Stimulated activated CD4-positive, alpha-beta T cell treated with anti-CD3 and anti-CD28 coated beads, Interleukin-12 subunit alpha, Interleukin-12 subunit beta, amount 100 ng/mL, for 4 hours (primary cell): ENCODE data around the gene RAPGEF6.
"Not testable (repeated sequence)": the region's sequence is repeated elsewhere in the genome, so short reads cannot be mapped to it uniquely, and the experiment has no call there.

Experiments
- DNase-seq: peaks from one replicate; pipeline ENCODE4 v3.0.0-alpha.2; 2020

Gene RAPGEF6

DNA sequence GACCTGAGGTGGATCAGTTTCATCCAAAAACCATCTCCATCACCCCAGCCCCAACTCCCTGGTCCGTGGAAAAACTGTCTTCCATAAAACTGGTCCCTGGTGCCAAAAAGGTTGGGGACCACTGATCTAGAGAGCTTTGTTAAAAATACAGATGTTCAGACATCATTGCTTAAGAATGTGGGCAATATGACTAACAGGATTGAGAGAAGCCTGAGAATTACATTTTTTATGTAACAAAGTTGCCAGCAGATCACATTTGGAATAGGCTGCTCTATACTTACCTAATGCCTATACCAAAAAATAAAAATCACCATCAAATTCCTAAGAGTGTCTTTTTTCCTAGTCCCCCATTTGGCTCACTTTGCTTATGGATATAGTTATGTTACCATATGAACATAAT lies 143.3 kb downstream of the RAPGEF6 start:
- DNase-seq: no peak

DNA sequence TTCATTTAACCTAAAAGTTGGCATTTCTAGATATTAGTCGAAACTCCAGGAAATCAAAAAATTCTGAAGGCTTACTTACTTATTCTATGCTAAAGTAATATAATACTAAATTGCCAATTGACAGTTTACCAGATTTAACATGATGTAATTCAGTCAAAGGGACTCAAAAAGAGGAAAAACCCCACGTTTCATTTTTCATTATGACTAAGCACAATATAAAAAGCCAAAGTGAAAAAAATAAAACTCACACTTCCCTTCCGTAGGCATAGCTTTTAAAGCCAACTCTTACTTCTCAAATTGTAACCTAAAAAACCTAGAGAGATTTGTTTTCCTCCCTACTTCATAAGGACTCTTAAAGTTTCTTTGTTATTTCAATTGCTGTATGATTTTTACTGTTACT lies 146.6 kb downstream of the RAPGEF6 start:
- no peak for DNase-seq

DNA sequence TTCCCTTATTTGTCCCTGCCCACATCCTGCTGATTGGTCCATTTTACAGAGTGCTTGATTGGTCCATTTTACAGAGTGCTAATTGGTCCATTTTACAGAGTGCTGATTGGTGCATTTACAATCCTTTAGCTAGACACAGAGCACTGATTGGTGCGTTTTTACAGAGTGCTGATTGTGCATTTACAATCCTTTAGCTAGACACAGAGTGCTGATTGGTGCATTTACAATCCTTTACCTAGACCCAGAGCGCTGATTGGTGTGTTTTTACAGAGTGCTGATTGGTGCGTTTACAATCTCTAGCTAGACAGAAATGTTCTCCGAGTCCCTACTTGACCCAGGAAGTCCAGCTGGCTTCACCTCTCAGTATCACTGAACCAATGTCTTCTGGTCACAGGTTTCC lies 147.7 kb downstream of the RAPGEF6 start:
- not testable (repeated sequence) for DNase-seq

DNA sequence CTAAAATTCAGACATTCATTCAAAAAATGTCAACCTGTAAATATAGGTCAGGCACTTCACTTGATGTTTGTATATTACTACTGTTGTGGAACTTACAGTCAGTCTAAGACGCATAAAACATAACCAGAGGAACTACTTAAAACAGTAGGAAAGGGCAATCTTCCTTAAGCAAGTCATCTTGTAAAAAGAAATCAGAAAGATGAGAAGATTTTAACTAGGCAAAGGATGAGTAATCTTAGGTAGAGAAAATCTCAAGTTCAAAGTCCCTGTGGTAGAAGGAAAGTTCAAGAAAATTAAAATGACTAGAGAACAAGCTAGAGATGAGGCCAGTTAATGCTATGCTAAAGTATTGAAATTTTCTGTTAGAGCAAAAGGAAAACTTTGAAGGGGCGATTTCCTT lies 152.4 kb downstream of the RAPGEF6 start:
- no peak for DNase-seq

DNA sequence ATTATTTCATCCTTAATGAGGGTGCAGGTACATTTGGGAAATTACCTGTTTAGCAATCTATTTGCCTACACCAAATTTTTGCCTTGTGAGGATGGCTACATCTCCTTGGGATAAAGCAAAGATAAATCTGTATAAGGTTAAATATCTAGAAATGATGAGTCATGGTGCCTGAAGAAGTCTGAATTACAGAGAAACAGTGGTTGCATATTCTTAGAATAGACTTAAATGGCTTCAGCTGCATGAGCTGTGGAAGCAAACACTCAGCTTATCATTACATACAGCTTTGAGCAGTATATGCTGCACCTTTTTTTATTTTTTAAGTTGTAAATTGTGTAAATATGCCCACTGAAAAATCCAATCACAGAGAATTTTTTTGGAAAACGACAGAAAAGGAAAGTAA lies 153.5 kb downstream of the RAPGEF6 start:
- DNase-seq: no peak

DNA sequence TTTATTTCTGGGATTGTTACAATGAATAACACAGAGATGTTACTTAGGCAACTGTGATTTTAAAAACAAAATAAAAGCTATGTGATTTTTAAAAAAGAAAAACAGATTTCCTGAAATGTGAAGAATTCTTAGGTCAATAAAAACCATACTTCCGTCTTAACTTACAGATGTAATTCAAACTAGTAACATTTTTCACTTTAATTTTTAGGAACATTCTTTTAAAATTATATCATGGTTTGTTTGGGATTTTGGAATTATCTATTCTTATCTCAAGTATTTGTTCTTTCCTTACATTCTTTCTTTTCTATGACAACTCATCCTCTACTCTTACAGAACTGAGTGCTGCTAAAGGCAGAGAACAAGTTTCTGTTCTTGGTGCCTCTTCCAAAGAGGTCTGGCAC lies 159.5 kb downstream of the RAPGEF6 start:
- no peak for DNase-seq

DNA sequence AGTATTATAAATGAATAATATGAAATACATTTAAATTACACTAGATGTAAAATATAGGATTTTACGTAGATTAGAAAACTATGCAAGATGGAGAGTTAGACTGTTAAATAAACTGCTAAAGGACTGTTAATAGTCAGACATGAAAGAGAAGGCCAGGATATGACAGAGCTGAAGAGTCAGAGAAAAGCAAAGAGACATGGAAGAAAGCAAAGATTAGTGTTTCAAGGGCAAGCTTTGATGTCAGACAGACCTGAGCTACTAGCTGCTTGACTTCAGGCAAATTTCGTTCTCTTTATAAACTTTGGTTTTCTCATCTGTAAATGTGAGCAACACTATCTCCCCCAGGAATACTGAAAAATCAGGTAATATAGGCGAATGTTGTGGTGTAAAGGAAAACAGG lies 161.3 kb downstream of the RAPGEF6 start:
- DNase-seq: no peak

DNA sequence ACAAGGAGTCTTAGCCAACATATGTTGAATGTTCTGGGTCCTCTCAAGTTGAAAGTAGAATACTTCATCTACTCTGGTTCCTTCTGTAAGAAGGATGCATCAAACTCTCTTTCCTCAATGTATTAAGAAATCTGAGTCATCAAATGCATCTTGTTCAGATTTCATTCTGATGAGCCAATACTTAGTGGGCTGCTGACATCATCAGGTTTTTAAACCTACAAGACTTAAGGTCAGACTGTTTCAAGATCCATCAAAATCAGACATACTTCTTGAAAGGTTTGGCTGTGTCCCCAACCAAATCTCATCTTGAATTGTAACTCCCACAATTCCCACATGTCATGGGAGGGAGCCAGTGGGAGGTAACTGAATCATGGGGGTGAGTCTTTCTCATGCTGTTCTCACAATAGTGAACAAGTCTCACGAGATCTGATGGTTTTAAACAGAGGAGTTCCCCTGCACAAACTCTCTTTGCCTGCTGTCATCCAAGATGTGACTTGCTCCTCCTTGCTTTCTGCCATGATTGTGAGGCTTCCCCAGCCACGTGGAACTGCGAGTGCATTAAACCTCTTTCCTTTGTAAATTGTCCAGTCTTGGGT lies 168.8 kb downstream of the RAPGEF6 start:
- no peak for DNase-seq

DNA sequence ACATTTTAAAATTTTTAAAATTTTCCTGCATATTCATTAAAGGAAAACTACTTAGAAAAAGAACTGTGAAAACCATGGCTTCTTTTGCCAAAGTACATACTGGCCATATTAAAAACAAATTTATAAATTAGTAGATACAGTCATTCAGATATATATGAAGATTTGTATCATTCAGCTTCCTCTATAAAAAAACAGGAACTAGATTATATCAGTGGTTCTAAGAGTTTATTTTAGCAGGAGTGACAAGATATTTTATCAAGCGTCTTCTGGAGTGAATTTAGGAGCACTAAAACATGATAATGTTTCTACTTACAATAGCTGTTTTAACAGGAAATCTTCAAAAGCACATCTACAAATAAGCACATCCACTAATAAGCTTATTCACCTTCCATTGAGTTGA lies 171.4 kb downstream of the RAPGEF6 start:
- DNase-seq: no peak

DNA sequence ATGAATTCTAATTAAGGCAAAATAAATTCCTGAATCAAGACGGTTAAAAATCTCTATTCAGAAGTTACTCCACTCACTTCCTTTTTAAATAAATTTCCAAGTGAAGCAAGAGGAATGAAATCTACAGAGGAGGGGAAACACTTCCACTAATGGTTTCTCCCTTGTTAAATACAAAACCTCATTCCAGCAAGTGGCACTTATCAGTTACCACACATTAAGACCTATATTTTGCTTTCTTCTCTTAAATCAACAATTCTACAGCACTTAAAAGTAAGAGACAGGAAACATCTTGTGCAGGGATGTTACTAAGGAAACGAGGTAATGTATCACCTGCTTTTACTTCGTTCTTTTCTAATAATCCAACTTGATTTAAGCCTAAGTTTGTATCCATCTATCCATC lies 172.6 kb downstream of the RAPGEF6 start:
- DNase-seq: no peak

DNA sequence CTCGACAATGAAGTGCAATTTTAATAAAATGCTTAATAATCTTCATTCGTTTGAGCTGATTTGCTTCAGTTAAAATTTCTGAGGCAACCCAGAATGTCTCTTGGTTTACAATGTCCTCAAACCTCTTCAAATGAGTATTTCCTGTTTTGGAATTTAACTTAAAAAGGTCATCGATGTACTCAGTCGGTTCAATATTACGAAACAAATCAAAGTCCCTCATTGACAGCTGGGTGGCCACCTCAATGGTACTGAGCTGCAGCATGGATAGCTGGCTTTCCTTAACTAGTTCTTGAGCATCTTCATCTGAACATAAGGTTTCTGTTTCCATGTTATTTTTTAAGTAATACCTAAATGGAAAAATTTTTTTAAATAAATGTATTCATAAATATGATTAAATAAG lies 173.3 kb downstream of the RAPGEF6 start:
- no peak for DNase-seq

DNA sequence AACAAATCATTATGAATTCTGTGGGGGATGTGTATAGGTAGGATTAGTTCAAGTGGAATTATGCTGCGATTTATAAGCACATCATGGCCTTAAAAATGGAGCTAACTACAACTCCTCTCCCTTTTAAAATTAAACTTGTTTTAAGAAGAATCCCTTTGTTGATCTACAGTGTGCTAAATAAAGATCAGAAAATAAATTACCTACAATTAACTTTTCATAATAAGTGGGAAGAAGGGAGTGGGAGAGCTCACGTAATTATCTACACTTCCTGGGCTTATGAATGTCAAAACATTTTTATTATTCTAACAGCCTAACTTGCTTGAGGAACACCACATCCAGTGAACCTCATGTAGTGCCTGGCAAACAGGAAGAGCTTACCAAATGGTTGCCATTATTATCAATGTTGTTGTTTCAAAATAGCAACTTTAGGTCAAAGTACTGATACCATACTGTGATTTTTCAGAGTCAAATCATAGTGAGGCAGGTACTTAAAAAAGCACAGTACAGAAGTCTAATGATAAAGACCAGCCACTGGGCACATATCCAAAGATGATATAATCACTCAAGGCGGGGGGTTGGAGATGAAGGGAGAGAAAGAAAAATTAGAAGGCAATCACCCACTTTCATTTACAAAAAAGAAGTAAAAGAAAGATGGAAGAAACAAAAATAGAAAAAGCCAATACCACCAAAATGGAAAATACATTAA lies 174.0 kb downstream of the RAPGEF6 start:
- no peak for DNase-seq

DNA sequence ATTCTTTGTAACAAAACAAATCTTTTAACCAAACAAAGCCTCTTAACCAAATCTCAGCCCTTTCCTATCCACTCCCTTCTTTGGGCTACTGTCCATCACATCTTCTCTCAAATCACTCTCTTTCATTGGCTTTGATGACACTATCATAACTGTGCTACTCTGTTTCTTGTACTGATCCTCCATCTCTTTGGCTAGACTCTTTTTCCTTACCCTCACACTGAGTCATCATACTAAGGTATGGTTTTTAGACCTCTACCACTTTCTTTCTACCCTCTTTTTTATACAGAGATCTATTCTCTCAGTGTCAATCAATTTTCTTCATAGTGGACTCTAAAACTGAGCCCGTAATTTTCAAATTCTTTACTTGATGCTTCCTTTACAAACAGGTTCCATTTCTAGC lies 174.9 kb downstream of the RAPGEF6 start:
- DNase-seq: no peak

DNA sequence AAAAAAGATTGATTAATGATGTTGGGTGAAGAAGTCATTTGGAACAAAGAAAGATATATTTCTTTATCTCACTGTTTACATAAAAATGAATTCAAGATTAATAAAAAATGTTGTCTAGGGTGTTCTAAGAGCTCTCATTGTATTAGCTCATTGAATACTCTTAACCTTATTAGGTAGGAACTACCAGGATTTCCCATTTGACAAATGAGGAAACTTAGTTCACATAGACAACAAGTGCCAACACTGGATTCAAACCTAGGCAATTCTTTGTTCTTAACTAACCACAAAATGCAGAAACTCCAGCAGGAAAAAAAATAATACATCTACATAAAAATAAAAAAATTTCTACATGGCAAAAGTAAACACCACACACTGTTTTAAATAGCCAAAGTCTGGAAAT lies 175.8 kb downstream of the RAPGEF6 start:
- no peak for DNase-seq

DNA sequence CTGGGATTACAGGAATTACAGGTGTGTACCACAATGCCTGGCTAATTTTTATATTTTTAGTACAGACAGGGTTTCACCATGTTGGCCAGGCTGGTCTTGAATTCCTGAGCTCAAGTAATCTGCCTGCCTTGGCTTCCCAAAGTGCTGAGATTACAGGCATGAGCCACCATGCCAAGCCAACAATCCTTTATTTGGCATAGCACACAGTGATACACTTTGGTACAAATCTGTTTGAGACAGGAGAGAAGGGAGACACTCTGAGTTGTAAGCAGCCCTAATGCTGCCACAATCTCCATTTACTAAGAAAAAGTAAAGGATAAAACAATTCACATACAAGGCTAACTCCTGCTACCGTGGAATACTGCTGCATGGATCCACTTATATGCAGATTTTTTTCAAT lies 177.8 kb downstream of the RAPGEF6 start:
- no peak for DNase-seq

DNA sequence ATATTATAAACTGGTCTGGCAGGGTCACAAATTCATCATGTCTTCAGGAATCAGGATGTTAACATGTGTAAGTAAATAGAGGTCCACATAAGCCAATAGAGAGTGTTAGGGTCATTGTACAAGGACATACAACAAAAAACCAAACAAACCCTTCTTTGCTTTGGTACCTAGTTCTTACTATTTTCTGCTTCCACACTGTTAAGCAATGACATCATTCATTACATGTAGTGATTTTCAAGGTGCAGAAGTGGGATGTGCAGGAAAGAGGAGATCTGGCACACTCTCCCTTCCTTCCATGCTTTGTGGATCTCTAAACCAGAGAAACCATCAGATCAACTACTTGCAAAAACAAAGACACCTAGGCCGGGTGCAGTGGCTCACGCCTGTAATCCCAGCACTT lies 184.1 kb downstream of the RAPGEF6 start:
- no peak for DNase-seq

DNA sequence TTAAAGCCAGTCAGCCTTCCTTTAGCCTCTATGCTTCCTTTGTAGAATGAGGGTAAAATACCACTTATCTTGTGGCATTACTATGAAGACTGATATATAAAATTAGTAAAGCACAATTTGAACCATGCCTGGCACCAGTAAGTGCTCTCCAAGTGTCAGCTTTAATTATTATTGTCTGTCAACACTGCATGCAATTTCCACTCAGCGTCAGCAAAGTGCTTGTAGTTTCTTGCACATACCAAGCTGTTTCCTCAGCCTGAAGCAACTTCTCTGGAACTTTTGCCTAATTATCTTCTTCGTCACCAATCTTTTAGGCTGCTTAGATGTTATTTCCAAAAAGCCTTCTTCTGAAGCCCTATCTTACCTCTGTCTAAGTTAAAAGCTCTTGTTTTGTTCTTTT lies 193.8 kb downstream of the RAPGEF6 start:
- no peak for DNase-seq

DNA sequence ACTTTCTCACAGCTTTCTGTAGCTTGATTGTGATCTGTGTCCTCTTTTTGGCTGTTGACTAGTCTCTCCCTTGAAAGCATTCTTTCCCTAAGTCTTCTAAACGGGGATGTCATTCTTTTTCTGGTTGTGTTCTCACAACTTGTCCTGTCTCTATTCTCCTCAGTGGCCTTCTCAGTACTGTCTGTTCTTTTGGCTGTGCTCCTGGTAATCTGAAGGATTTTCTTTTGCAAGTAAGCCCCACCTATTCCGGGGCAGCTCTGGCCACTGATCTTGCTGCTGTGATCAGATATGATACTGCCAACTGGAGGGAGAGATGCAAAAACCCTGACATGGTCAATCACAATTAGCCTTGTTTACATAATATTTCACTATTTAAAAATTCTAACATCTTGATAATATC lies 198.9 kb downstream of the RAPGEF6 start:
- no peak for DNase-seq

DNA sequence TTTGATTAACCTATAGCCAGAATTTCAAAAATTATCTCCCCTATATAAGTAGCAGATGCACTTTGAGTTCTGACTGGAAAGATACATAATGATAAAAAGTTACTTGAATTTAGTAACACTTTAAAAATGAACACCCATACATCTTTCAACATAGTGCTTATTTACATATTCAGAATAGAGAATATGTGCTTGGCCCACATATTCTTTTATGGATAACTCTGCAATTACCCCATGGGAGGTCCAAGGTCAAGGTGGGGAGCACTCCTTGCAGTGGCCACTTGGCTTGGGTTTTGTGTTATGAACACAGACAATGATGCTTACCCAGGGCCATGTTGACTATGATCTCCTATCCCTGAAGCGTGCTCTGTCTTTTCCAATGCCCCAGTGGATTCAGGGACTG lies 201.9 kb downstream of the RAPGEF6 start:
- no peak for DNase-seq

DNA sequence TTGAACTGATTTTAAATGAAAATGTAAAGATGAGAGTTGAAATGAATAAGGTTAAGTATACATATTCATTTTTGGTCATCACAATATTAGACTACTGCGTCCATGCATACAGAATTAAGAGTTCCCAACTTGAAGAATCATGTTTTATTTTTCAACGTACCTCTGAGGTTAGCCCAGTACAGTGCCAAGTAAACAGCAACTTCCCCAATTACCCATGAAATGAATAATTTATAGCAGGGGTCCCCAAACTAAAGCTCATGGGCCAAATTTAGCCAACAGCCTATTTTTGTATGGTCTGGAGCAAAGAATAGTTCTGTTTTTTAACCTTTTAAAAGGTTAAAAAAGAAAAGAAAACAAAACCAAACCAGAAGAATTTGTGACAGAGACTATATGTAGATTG lies 203.2 kb downstream of the RAPGEF6 start:
- DNase-seq: no peak

DNA sequence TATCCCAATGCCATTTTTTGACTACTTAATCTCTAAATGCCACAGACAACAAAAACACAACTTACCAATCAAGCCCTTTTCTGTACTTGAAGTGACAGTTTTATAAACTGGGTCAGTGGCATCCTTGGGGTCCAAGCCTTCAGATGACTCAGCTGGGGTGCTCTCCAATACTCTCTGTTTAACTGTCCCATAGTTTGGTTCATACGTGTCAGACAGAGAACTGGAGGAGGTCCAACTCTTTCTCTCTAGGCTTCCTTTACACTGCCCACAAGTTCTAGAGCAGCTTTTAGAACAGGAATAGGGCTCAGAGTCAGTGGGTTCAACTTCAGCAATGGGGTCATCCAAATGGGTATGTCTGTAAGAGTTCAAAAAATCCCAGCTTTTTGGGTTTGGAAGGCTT lies 204.2 kb downstream of the RAPGEF6 start:
- DNase-seq: no peak

DNA sequence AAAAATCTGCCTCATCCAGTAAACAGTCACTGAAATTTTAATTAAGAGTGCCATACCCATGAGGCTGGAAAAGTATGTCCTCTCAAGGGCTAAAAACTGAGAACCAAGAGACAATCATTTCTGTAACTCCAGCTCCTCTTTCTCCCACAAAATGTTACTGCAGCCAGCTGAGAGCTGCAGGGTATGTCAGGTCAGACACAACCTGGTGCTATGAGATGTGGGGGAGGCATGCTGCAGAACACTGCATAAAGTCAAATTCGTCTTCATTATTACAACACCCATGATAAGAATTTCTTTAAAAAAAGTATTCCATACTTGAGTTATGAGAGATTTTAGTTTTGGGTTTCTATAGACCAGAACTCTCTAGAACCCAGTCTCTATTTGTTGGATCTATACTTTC lies 209.0 kb downstream of the RAPGEF6 start:
- no peak for DNase-seq

DNA sequence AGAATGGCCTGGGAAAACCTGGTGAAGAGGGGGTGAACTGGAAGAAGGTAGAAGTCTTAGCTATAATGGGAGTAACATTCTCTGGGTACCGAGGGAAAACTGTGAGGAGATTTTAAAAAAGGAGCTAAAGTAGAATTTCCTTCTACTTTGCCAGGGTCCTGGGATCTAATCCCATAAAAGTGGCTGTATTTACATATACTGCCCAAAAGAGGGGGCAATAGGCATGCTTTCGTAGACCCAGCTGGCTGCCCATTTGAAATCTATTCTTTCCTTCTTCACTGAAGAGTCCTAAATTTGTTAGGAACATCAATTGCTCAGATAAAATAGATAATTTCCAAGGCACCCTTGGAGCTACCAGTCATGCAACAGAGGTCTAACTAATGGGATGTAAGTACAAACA lies 212.0 kb downstream of the RAPGEF6 start:
- no peak for DNase-seq

DNA sequence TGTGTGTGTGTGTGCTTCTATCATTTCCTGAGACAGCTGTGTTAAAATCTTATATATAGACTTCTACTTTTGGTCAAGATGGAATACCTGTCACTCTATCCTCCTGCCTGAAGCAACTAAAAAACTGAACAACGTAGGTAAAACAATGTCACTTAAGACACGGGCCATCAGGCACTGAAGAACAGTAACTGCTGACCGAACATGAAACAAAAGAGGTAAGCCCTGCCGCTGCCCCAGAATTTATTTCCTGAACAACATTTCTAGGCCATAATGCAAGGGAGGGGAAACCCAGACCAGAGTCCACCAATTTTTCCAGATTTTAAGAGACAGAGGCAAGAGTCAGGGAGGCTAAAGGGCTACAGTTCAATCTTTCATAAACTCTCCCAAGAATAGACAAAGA lies 215.2 kb downstream of the RAPGEF6 start:
- DNase-seq: no peak

DNA sequence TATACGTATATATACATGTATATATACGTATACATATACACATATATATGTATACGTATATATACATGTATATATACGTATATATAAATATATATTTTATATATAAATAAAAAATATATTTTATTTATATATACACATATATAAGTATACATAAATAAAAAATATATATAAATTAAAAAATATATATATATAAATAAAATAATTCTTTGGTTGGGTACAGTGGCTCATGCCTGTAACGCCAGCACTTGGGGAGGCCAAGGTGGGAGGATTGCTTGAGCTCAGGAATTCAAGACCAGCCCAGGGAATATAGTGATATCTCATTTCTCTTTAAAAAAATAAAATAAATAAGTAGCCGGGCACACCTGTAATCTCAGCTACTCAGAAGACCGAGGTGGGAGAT lies 216.2 kb downstream of the RAPGEF6 start:
- no peak for DNase-seq
